ENCODE measurements around the gene PLAAT4. TPM values are rescaled to one million over a fixed set of nuclear protein-coding genes. Genes with fewer than 3 reads are reported as not detected.

Gene PLAAT4
- total and polyA plus RNA-seq, 7 donors = 4.3 to 12.2 (median 8.5) TPM

DNA sequence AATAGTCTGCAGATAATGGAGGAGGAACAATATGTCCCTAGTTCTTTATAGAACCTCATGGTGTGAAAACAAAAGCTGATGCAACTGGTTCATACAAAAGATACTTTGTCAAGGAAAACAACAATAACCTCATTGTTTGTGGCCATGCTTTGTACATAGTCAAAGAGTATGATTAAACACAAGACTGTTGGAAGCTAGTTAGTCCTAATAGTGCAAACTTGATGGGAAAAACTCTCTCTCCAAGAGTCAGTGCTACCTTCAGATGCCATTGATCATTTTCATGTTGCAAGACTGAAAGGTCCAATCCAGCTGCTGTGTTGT, 46.7 kb downstream of the PLAAT4 start:
- Histone ChIP-seq H3K4me1 (no peaks in the 10 kb centered on the region), H3K27ac (no peak overlapping the region), H3K4me3 (no peak overlapping the region), H3K36me3 (ENCODE audit: insufficient read depth in 1 of 2, low read depth in 1 of 2) (peaks cover 0 to 79% of the 10 kb centered on the region in 2 donors), H3K9me3 (peaks cover 15% of the 10 kb centered on the region), H3K27me3 (ENCODE audit: insufficient read depth in 3 of 3, low read length in 2 of 3) (no peaks in the 10 kb centered on the region)
- ATAC-seq (no peak), DNase-seq (no peak)
- intact Hi-C loops (cut with DNase I) = loop anchor here in 1 of 2 donors (10.0 kb wide), 1 partner anchor 99 kb away; no protein-coding TSS in a partner anchor
- TF ChIP-seq, protein P1, sequence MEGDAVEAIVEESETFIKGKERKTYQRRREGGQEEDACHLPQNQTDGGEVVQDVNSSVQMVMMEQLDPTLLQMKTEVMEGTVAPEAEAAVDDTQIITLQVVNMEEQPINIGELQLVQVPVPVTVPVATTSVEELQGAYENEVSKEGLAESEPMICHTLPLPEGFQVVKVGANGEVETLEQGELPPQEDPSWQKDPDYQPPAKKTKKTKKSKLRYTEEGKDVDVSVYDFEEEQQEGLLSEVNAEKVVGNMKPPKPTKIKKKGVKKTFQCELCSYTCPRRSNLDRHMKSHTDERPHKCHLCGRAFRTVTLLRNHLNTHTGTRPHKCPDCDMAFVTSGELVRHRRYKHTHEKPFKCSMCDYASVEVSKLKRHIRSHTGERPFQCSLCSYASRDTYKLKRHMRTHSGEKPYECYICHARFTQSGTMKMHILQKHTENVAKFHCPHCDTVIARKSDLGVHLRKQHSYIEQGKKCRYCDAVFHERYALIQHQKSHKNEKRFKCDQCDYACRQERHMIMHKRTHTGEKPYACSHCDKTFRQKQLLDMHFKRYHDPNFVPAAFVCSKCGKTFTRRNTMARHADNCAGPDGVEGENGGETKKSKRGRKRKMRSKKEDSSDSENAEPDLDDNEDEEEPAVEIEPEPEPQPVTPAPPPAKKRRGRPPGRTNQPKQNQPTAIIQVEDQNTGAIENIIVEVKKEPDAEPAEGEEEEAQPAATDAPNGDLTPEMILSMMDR (IDR thresholded peaks at IDR 0.05) = no peak

DNA sequence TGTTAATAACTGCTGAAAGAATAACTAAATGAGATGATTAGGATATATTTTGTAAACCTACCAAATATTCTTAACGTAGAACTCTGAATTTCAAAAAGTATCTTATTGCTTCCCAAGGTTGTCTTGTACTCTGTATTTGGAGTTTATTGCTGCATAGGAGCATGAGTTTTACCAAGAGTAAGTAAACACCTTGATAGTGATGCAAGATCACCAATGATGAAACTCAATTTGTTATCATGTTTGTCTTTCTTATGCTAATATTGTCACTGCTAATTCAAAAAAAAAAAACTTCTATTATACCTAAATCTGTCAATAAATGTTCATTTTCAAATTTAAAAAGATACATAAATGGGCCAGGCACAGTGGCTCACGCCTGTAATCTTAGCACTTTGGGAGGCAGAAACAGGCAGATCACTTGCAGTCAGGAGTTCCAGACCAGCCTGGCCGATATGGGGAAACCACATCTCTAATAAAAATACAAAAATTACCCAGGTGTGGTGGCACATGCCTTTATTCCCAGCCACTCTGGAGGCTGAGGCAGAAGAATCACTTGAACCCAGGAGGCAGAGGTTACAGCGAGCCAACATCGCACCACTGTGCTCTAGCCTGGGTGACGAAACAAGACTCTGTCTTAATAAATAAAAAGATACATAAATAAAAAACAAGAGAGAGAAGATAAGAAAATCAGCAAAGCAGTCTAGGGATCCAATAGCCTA, 50.0 kb downstream of the PLAAT4 start:
- TF ChIP-seq, protein P1 (IDR thresholded peaks at IDR 0.05) = no peak
- Histone ChIP-seq H3K27ac (no peak overlapping the region), H3K9me3 (no peaks in the 10 kb centered on the region), H3K4me3 (no peak overlapping the region), H3K36me3 (ENCODE audit: insufficient read depth in 1 of 2, low read depth in 1 of 2) (peaks cover 3 to 94% of the 10 kb centered on the region in 2 donors), H3K27me3 (ENCODE audit: insufficient read depth in 3 of 3, low read length in 2 of 3) (no peaks in the 10 kb centered on the region), H3K4me1 (no peaks in the 10 kb centered on the region)
- no peak for ATAC-seq
- no peak for DNase-seq
- intact Hi-C loops (cut with DNase I) = loop anchor here in 1 of 2 donors (10.0 kb wide), 1 partner anchor 102 kb away; no protein-coding TSS in a partner anchor
- whole genome bisulfite sequencing, 3 donors = 94 to 97% (median 94%) methylated on average over 6 of the region's 6 CpGs

DNA sequence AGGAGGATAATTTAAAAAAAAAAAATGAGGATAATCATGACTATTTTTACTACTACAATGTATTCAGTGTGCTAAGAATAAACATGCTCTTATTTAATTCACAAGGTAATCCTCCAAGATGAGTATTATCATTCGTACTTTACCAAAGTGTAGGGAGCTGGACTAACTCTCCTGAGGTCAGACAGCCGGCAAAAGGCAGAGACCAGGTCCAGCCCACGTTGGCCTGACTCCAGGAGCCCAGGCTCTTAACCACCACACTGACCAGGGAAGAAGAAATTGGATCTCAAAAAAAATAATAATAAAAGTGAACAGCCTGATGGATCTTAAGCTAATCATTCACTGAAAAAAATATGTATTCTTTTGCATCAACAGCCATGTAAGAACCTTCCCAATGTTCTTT, 52.4 kb downstream of the PLAAT4 start:
- Histone ChIP-seq H3K4me1 (no peaks in the 10 kb centered on the region), H3K9me3 (no peaks in the 10 kb centered on the region), H3K4me3 (no peak overlapping the region), H3K36me3 (ENCODE audit: insufficient read depth in 1 of 2, low read depth in 1 of 2) (peaks cover 3 to 93% of the 10 kb centered on the region in 2 donors), H3K27me3 (ENCODE audit: insufficient read depth in 3 of 3, low read length in 2 of 3) (no peaks in the 10 kb centered on the region), H3K27ac (no peak overlapping the region)
- intact Hi-C loops (cut with DNase I) = loop anchor here in 1 of 2 donors (10.0 kb wide), 1 partner anchor 104 kb away; no protein-coding TSS in a partner anchor
- TF ChIP-seq, protein P1 (IDR thresholded peaks at IDR 0.05) = no peak
- ATAC-seq (no peak), DNase-seq (no peak)
- WGBS, 3 donors = 32 to 52% (median 33%) methylated on average over 3 of the region's 3 CpGs

DNA sequence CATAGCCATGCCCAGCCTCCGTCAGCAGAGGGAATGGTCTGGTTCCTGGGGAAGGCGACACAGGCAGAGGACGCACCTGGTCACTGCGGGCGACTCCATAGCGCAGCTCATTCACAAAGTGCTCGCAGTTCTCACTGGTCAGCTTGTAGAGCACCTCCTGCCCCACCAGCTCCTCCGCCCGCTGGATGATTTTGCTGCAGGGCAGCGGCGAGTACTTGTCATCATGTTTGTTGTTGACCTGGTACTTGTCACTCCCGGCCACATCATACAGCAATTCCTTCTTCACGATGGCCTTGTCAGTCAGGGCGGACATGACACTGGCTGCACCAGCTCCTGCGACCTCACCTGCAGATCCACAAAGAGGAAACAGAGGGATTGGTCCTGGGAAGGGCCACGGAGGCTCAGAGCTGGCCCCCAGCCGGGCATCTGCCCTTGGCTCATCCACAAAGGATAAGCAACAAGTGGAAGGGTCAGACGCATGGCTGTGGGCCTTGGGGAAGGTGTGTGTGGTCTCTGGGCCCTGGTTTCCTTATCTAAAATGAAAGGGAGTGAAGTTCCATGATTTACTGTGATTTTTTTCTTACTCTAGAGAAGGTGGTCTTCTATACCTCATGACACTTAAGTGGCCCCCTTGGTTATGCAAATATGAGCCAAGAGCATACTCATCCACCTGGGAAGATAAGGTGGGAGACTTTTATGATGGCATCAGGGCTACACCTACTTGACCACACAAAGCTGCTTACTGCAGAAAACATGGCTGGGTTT, 53.6 kb downstream of the PLAAT4 start:
- H3K36me3 ChIP-seq (ENCODE audit: insufficient read depth in 1 of 2, low read depth in 1 of 2) = peaks cover 3 to 83% of the 10 kb centered on the region in 2 donors
- H3K4me3 ChIP-seq = no peak overlapping the region
- TF ChIP-seq, protein P1 (IDR thresholded peaks at IDR 0.05) = no peak
- no peak overlapping the region for H3K27ac ChIP-seq
- ATAC-seq (no peak), DNase-seq (no peak)
- 89 to 91% (median 90%) methylated on average over 18 of the region's 18 CpGs for WGBS, 3 donors
- intact Hi-C loops (cut with DNase I) = loop anchor here in 1 of 2 donors (5.0 kb wide), 1 partner anchor 42 kb away; no protein-coding TSS in a partner anchor
- no peaks in the 10 kb centered on the region for H3K4me1 ChIP-seq
- no peaks in the 10 kb centered on the region for H3K9me3 ChIP-seq
- no peaks in the 10 kb centered on the region for H3K27me3 ChIP-seq (ENCODE audit: insufficient read depth in 3 of 3, low read length in 2 of 3)

All from psoas muscle (tissue), 8 donors.